ENCODE results near the gene PABPN1. TPM values are rescaled to one million over a fixed set of nuclear protein-coding genes. Genes with fewer than 3 reads are reported as not detected.

Gene PABPN1
- polyA plus RNA-seq, 1 donor = 199 TPM

DNA sequence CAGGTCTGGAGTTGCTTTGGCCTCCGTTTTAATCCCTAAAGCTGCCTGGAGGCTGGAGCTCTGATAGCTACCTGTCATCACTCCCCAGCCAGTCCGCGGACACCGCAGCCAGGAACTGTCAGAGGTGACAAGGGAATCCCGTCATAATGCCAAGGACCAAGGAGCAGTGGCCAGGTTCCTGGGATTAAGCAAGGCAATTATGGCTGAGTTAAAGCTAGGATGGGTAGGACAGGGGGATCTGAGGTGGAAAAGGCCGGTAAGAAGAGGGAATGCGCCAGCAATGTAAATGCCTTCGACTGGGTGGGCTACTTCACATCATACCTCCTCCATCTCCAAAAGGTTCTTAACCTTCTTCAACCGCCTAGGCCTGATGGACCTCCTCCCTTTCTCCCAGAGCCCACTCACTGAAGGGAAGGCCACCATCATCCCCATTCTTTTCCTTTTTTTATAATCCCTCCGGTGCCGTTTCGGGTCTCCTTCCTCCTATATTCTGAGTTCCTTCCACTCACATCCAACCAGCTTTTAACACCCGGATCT lies 20.5 kb upstream of the PABPN1 start:
- Histone ChIP-seq H3K4me1 (ENCODE audit: control insufficient read depth, insufficient read depth, low read length) (peaks cover 13% of the 10 kb centered on the region), H3K36me3 (ENCODE audit: control insufficient read depth, insufficient read depth, low read length) (peaks cover 16% of the 10 kb centered on the region), H3K4me3 (ENCODE audit: low read length) (peak overlapping the region; percentile 70), H3K27ac (ENCODE audit: low read length) (peak overlapping the region; percentile 99), H3K9me3 (ENCODE audit: control insufficient read depth, low read depth, low read length) (no peaks in the 10 kb centered on the region), H3K27me3 (ENCODE audit: control insufficient read depth, insufficient read depth, low read length) (no peaks in the 10 kb centered on the region)
- 0% methylated on average over 1 of the region's 13 CpGs for WGBS (ENCODE audit: insufficient coverage, low lambda C conversion rate)
- peak; percentile 40 to 72 for DNase-seq

DNA sequence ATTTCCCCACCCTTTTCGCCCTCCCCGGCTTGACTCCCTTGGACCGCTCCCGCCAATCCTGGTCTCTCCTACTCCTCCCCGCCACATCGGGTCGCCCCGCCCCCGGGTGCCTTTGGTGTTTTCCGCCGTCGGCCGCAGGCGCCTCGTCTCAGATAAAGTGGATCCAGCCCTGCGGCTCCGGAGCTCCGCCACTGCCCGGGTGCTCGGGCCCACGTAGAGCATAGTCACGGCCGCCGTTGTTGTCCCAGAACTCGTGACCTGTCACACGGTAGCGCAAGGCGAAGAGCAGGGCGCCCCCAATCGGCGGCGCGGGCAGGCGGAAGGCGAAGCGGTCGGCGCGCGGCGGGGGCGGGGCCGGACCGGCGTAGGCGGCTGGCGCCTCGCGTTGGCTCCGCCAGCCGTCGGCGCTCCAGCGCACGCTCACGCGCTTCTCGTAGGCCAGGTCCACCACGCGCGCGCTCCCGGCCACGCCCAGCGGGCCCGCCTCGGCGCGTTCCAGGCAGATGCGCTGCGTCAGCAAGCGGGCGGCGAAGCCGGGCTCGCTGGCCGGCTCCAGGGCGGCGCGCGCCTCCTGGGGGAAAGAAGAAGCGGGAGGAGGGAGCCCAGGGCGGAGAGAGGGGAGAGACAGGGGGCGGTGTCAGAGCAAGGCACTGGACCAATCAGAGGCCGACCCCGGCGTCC lies 19.8 kb upstream of the PABPN1 start:
- Histone ChIP-seq H3K9me3 (ENCODE audit: control insufficient read depth, low read depth, low read length) (no peaks in the 10 kb centered on the region), H3K36me3 (ENCODE audit: control insufficient read depth, insufficient read depth, low read length) (peaks cover 16% of the 10 kb centered on the region), H3K4me3 (ENCODE audit: low read length) (peak overlapping the region; percentile 70), H3K27me3 (ENCODE audit: control insufficient read depth, insufficient read depth, low read length) (no peaks in the 10 kb centered on the region), H3K27ac (ENCODE audit: low read length) (peak overlapping the region; percentile 99), H3K4me1 (ENCODE audit: control insufficient read depth, insufficient read depth, low read length) (peaks cover 15% of the 10 kb centered on the region)
- 0% methylated on average over 2 of the region's 87 CpGs for WGBS (ENCODE audit: insufficient coverage, low lambda C conversion rate)
- DNase-seq = peak; percentile 100

- Histone ChIP-seq H3K27ac (ENCODE audit: low read length) (peak overlapping the region; percentile 97), H3K9me3 (ENCODE audit: control insufficient read depth, low read depth, low read length) (no peaks in the 10 kb centered on the region), H3K27me3 (ENCODE audit: control insufficient read depth, insufficient read depth, low read length) (no peaks in the 10 kb centered on the region), H3K4me1 (ENCODE audit: control insufficient read depth, insufficient read depth, low read length) (peaks cover 15% of the 10 kb centered on the region), H3K36me3 (ENCODE audit: control insufficient read depth, insufficient read depth, low read length) (peaks cover 16% of the 10 kb centered on the region), H3K4me3 (ENCODE audit: low read length) (peak overlapping the region; percentile 45)
- DNase-seq = no peak
- WGBS (ENCODE audit: insufficient coverage, low lambda C conversion rate) = no CpG with 5 or more reads among the region's 25 CpGs
Observed at GRCh38 chr14:23301969-23302289, 19.3 kb upstream of the PABPN1 start.

DNA sequence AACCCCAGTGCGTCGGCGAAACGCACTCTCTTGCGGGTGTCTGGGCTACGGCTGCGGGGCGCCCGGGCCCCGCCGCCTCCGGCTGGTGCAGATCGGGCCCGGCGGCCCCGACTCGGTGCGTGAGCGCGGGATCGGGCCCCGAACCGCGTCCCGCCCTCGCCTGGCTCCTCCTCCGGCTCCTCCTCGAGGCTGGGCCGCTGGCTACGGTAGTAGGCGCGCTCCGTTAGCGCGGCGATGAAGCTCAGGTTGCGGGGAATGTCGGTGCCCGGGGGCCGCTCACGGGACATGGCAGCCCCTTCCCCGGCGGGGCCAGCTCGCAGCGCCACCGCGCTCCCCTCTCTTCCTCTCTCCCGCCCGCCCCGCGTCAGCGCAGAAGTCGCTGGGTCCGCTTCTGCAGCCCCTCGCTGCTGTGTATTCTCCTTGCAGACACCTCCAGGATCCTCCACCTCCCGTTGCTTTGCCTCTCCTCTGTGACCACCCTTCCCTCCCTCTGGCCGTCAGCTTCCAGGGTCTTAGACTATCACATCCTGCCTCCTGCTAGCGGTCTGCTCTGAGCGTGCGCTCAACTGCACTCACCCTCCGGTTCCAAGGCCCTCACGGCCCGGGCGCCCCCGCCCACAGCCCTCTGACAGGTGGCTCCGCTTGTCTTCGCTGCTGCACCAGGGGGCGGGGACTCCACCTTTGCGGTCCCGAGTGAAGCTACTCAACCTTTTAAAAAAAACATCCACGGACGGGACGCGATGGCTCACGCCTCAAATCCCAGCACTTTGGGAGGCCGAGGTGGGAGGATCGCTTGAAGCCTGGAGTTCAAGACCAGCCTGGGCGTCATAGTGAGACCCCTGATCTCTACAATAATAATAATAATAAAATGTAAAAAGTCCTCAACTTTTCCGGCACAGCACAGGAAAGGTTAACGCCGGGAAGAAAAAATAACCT lies 18.7 kb upstream of the PABPN1 start, which contains the start of gene PPP1R3E:
PPP1R3E (minus strand) TSS at position 570 of the 936 bp plus-strand sequence; CDS start at position 287, 283 bp downstream.
- H3K36me3 ChIP-seq (ENCODE audit: control insufficient read depth, insufficient read depth, low read length) = peaks cover 11% of the 10 kb centered on the region
- H3K27ac ChIP-seq (ENCODE audit: low read length) = peak within 1 kb of the TSS; percentile 97
- H3K4me1 ChIP-seq (ENCODE audit: control insufficient read depth, insufficient read depth, low read length) = peaks cover 17% of the 10 kb centered on the region
- DNase-seq = peak; percentile 63 to 83
- peak within 1 kb of the TSS; percentile 45 for H3K4me3 ChIP-seq (ENCODE audit: low read length)
- 19% methylated on average over 3 of the region's 81 CpGs for WGBS (ENCODE audit: insufficient coverage, low lambda C conversion rate)
- no peaks in the 10 kb centered on the region for H3K9me3 ChIP-seq (ENCODE audit: control insufficient read depth, low read depth, low read length)
- H3K27me3 ChIP-seq (ENCODE audit: control insufficient read depth, insufficient read depth, low read length) = no peaks in the 10 kb centered on the region

DNA sequence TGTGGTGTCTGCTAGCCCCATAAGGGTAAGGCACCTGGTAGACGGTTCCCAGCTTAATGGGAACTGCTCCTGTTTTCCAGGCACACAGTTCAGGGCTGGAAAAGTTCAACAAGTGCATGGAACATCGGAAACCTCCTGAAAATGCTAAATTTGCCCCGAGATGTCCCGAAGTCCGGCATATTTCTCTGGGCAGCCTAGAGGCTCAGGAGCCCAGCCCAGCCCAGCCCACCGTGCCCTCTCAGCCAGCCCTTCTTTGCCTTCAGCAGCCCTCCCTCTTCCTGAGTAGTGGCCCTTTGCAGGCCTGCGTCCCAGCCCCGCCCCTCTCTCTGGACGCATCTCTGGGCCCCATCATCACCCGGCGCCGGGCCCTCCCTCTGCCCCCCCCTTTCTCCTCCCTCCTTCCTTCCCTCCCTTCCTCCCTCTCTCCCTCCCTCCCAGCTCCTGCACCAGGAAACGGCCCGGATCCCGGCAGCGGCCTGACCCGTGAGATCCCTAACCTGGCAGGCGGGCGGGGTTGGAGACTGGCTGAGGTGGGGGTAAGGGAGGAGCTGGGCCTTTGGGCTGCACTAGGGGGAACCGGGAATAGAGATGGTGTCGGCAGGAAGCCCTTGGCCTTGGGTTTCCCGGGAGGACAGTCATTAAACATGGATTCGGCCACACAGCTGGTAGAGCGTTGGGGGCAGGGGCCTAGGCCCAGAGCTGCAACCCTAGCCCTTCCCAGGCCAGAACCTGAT lies 14.7 kb upstream of the PABPN1 start, which contains the start of gene BCL2L2:
BCL2L2 (plus strand) TSS at position 422 of the 734 bp plus-strand sequence. CDS start 935 bp downstream, outside the sequence.
- 0% methylated on average over 1 of the region's 24 CpGs for WGBS (ENCODE audit: insufficient coverage, low lambda C conversion rate)
- Histone ChIP-seq H3K36me3 (ENCODE audit: control insufficient read depth, insufficient read depth, low read length) (peaks cover 37% of the 10 kb centered on the region), H3K27ac (ENCODE audit: low read length) (peak within 1 kb of the TSS; percentile 94), H3K27me3 (ENCODE audit: control insufficient read depth, insufficient read depth, low read length) (no peaks in the 10 kb centered on the region), H3K4me1 (ENCODE audit: control insufficient read depth, insufficient read depth, low read length) (peaks cover 25% of the 10 kb centered on the region), H3K9me3 (ENCODE audit: control insufficient read depth, low read depth, low read length) (no peaks in the 10 kb centered on the region), H3K4me3 (ENCODE audit: low read length) (peak within 1 kb of the TSS; percentile 91)
- peak; percentile 94 to 97 for DNase-seq

GRCh38 chr14:23307146-23307530 lies 14.1 kb upstream of the PABPN1 start:
- peaks cover 25% of the 10 kb centered on the region for H3K4me1 ChIP-seq (ENCODE audit: control insufficient read depth, insufficient read depth, low read length)
- H3K27me3 ChIP-seq (ENCODE audit: control insufficient read depth, insufficient read depth, low read length) = no peaks in the 10 kb centered on the region
- peak overlapping the region; percentile 91 for H3K4me3 ChIP-seq (ENCODE audit: low read length)
- peaks cover 40% of the 10 kb centered on the region for H3K36me3 ChIP-seq (ENCODE audit: control insufficient read depth, insufficient read depth, low read length)
- H3K9me3 ChIP-seq (ENCODE audit: control insufficient read depth, low read depth, low read length) = no peaks in the 10 kb centered on the region
- DNase-seq = no peak
- peak overlapping the region; percentile 94 for H3K27ac ChIP-seq (ENCODE audit: low read length)
- WGBS (ENCODE audit: insufficient coverage, low lambda C conversion rate) = no CpG with 5 or more reads among the region's 5 CpGs

DNA sequence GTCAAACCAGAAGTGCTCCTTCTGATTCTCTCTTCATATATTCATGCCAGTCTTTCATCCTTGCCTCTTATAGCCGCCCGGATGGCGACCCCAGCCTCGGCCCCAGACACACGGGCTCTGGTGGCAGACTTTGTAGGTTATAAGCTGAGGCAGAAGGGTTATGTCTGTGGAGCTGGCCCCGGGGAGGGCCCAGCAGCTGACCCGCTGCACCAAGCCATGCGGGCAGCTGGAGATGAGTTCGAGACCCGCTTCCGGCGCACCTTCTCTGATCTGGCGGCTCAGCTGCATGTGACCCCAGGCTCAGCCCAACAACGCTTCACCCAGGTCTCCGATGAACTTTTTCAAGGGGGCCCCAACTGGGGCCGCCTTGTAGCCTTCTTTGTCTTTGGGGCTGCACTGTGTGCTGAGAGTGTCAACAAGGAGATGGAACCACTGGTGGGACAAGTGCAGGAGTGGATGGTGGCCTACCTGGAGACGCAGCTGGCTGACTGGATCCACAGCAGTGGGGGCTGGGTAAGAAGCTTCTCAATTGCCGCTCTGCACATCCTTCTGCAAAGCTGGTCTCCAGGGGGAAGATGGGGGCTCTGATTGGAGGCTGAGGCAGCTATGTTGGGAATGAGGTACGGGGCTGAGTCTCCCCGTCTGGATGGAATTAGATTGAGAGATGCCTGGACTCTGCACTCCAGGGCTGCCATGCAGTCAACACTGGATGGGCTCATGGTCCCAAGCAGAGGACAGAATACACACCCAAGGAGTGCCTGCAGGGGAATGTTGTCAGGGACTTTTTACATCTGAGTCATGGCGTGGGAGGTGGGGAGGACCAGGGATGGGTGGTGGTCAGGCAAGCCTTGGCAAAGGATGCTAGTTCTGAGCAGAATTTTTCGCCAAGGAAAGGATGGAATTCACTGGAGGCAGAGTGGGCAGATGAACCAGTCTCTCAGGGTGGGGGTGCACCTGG lies 13.3 kb upstream of the PABPN1 start:
- H3K9me3 ChIP-seq (ENCODE audit: control insufficient read depth, low read depth, low read length) = no peaks in the 10 kb centered on the region
- H3K36me3 ChIP-seq (ENCODE audit: control insufficient read depth, insufficient read depth, low read length) = peaks cover 43% of the 10 kb centered on the region
- H3K27ac ChIP-seq (ENCODE audit: low read length) = no peak overlapping the region
- no peaks in the 10 kb centered on the region for H3K27me3 ChIP-seq (ENCODE audit: control insufficient read depth, insufficient read depth, low read length)
- DNase-seq = no peak
- H3K4me3 ChIP-seq (ENCODE audit: low read length) = peak overlapping the region; percentile 91
- WGBS (ENCODE audit: insufficient coverage, low lambda C conversion rate) = 100% methylated on average over 1 of the region's 22 CpGs
- H3K4me1 ChIP-seq (ENCODE audit: control insufficient read depth, insufficient read depth, low read length) = peaks cover 25% of the 10 kb centered on the region

- peaks cover 43% of the 10 kb centered on the region for H3K36me3 ChIP-seq (ENCODE audit: control insufficient read depth, insufficient read depth, low read length)
- no peak for DNase-seq
- peaks cover 25% of the 10 kb centered on the region for H3K4me1 ChIP-seq (ENCODE audit: control insufficient read depth, insufficient read depth, low read length)
- WGBS (ENCODE audit: insufficient coverage, low lambda C conversion rate) = no CpG with 5 or more reads among the region's 17 CpGs
- no peaks in the 10 kb centered on the region for H3K27me3 ChIP-seq (ENCODE audit: control insufficient read depth, insufficient read depth, low read length)
- H3K4me3 ChIP-seq (ENCODE audit: low read length) = no peak overlapping the region
- no peaks in the 10 kb centered on the region for H3K9me3 ChIP-seq (ENCODE audit: control insufficient read depth, low read depth, low read length)
- H3K27ac ChIP-seq (ENCODE audit: low read length) = no peak overlapping the region
Observed at GRCh38 chr14:23308721-23309445, 12.4 kb upstream of the PABPN1 start.

DNA sequence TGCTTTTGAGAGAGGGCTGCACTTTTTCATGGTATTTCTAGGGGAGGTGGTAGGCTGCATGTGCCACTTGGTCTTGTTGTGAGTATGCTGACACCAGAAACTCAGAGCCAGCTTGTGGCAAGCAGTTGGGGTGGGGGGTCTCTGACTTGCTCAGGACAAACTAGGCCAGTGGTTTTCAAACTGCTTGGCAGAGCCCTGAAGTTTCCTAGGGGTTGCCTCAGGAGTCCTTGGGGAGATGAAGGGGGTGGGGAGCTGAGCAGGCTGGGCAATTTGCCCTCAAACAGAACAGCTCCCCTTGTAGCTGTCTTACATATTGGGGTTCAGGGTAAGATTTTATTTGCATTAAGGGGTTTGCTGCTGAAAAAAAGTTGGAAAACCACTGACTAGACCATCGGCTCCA lies 10.7 kb upstream of the PABPN1 start:
- no peaks in the 10 kb centered on the region for H3K27me3 ChIP-seq (ENCODE audit: control insufficient read depth, insufficient read depth, low read length)
- peaks cover 43% of the 10 kb centered on the region for H3K36me3 ChIP-seq (ENCODE audit: control insufficient read depth, insufficient read depth, low read length)
- H3K4me1 ChIP-seq (ENCODE audit: control insufficient read depth, insufficient read depth, low read length) = peaks cover 24% of the 10 kb centered on the region
- H3K27ac ChIP-seq (ENCODE audit: low read length) = no peak overlapping the region
- no CpG with 5 or more reads among the region's 1 CpG for WGBS (ENCODE audit: insufficient coverage, low lambda C conversion rate)
- no peak overlapping the region for H3K4me3 ChIP-seq (ENCODE audit: low read length)
- DNase-seq = no peak
- H3K9me3 ChIP-seq (ENCODE audit: control insufficient read depth, low read depth, low read length) = no peaks in the 10 kb centered on the region

All from large intestine (tissue), 3 donors.